Right ventricle myocardium inferior (tissue), 1 donor: ENCODE data around the gene KLHL6. TPM values are rescaled to one million over a fixed set of nuclear protein-coding genes. Genes with fewer than 3 reads are reported as not detected.

Experiments used
- ATAC-seq: fragments of 200-7000 bp; cut with Tn5 transposase; one replicate; pipeline ENCODE4 v1.9.1; 2020; ENCODE audit warnings: mild to moderate bottlenecking, moderate library complexity
- DNase-seq: peaks from one replicate; pipeline ENCODE4 v3.0.0; 2021; ENCODE audit errors: missing footprints
- intact Hi-C: fragments of 100-400 bp; cut with DNase I; formaldehyde crosslinking; loops from one replicate; pipeline ENCODE4 v1.11.0; 2022
- total RNA-seq: library from RNA; stranded (reverse); fragmentation: NEBNext Ultra II Directional; extraction: Animal tissue kit (Norgen Biotek cat#: 25700); gene quantifications from one replicate; pipeline ENCODE4 v1.2.1, GENCODE V29; 2021
- donor health status: DM: no; HTN: yes; CAD: no; lungs with severe emphysema.

KLHL6 gene
- total RNA-seq, 1 donor from 2014 or later, result 0.97 TPM

- intact Hi-C loops, result no loop called here
- DNase-seq (no peak), ATAC-seq (no peak)
Observed at GRCh38 chr3:183493296-183494045, 62.0 kb downstream of the KLHL6 start.

- intact Hi-C loops, result no loop called here
- DNase-seq (no peak), ATAC-seq (no peak)
Observed at GRCh38 chr3:183492849-183493179, 62.7 kb downstream of the KLHL6 start.

- no peak for DNase-seq
Observed at GRCh38 chr3:183491923-183492848, 63.3 kb downstream of the KLHL6 start.

GRCh38 chr3:183491109-183491922, 64.2 kb downstream of the KLHL6 start:
- intact Hi-C loops, result no loop called here
- no peak for DNase-seq

More at GRCh38 chr3:183491923-183492848, 63.3 kb downstream of the KLHL6 start:
- intact Hi-C loops, result no loop called here
- ATAC-seq, result no peak

GRCh38 chr3:183490653-183491052, 64.9 kb downstream of the KLHL6 start:
- intact Hi-C loops, result no loop called here
- no peak for DNase-seq
- ATAC-seq, result no peak

More at GRCh38 chr3:183491109-183491922, 64.2 kb downstream of the KLHL6 start:
- no peak for ATAC-seq

DNA sequence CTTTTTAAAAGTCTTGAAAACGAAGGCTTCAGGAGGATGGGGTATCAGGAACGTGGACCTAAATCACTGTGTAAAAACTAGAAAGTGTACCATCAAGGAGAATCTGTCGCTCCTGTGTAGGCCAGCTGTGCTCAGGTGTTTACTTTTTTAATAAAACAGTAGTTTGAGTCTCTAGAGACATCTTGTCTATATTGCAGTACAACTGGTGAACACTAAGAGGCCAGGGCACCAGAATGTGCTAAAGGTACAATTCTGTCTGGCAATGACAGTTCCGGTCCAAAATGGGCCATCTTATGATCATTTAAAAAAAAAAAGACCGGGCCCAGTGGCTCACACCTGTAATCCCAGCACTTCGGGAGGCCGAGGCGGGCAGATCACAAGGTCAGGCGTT, 65.3 kb downstream of the KLHL6 start:
- intact Hi-C loops, result no loop called here

DNA sequence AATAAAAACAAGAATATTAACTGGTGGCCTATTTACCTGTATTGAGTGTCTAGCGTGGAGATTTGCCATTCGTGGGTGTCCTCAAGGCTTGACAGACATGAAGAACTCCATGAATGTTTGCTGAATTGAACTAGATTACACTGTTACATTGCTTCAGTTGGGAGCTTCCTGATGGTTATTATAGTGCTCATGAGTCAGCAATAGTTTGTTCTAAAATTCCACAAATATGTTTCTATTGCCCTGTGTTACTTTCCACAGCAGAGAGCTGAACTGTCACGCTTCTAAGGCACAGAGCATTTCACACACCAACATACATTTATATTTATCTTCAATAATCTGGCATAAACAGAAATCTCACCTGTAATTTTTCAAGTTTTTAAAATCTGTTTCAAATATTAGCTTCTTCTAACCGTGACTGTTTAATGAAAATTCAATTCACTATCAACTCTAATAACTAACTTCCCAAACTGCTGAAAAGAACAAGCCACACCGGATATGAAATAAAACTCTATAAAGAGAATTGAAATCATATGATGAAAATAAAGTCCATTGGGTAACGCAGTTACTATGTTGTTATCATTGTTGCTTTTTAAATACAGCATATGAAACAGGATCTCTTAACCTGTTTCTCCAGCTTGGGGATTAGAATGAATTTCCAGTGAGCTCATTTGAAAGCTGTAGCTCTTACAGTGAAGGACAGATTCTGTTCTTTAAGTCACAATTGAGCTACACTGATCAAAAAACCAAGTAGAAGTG, 65.9 kb downstream of the KLHL6 start:
- ATAC-seq, result no peak
- intact Hi-C loops, result no loop called here

More for the DNA sequence above, 65.3 kb downstream of the KLHL6 start:
- DNase-seq (no peak), ATAC-seq (no peak)

GRCh38 chr3:183488343-183488742, 67.2 kb downstream of the KLHL6 start:
- intact Hi-C loops, result no loop called here
- ATAC-seq, result no peak
- DNase-seq, result no peak

More for the DNA sequence above, 65.9 kb downstream of the KLHL6 start:
- no peak for DNase-seq

- ATAC-seq (no peak), DNase-seq (no peak)
- intact Hi-C loops, result no loop called here
Observed at GRCh38 chr3:183487896-183488295, 67.6 kb downstream of the KLHL6 start.

DNA sequence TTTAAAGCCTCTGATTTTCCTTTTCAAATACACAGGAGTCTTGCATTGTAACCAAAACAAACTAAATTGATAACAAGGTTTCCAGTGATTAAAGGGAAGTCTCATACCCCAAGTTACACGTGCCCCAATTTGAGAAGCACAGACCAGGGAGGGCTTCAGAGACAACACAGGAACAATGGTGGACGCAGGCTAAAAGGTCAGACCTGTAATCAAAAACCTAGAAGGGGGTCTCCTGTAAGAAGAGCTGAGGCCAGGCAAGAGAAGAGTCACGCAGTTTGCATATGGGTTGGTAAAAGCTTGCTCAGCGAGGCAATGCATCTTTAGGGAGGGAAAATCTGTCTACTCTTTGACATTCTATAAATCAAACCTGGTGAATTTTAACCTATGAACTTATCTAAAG, 68.5 kb downstream of the KLHL6 start:
- intact Hi-C loops, result no loop called here
- no peak for DNase-seq
- ATAC-seq, result no peak

- ATAC-seq (no peak), DNase-seq (no peak)
- intact Hi-C loops, result no loop called here
Observed at GRCh38 chr3:183486472-183486871, 69.0 kb downstream of the KLHL6 start.

DNA sequence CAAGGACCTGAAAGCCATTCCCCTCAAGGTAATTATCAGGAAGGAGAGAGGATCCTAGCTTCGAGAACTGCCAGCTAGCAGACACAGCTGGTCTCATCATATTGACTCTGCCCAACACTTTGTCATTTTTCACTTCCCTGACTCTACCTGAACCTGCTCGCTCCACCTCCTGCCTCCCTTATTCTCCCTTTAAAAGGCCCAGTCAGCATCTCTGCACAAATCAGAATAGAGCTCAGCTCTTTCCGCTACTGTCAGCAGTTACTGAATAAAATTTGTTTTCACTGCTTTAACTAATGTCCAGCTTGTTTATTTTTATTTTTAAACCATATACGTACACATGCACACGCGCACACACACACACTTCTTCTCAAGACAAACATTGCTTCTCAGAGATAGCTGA, 69.9 kb downstream of the KLHL6 start:
- intact Hi-C loops, result no loop called here
- ATAC-seq (no peak), DNase-seq (no peak)

DNA sequence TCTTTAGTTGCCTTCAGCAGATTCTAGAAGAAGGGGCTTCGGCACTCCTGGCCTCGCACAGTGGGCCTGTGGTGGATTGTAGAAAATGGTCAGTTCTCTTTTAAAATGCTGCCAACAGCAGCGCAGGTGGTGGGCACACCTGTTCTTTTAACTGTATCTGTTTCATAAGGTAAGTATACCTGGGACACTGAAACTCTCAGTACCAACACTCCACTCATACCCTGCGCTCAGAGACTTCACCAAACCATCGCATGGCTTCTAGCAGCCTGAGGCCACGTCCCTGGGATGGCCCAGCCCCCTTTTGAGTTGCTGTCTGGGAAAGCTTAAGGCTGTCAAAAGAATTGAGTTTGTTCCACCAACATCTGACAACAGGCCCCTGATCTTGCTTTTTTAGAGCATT, 70.4 kb downstream of the KLHL6 start:
- DNase-seq (no peak), ATAC-seq (no peak)
- intact Hi-C loops, result no loop called here

- no peak for DNase-seq
- intact Hi-C loops, result no loop called here
- no peak for ATAC-seq
Observed at GRCh38 chr3:183484431-183485075, 71.0 kb downstream of the KLHL6 start.

GRCh38 chr3:183481582-183481981, 73.9 kb downstream of the KLHL6 start:
- DNase-seq, result no peak
- intact Hi-C loops, result no loop called here

GRCh38 chr3:183478501-183478900, 77.0 kb downstream of the KLHL6 start:
- ATAC-seq, result no peak
- no peak for DNase-seq
- intact Hi-C loops, result no loop called here

More at GRCh38 chr3:183481582-183481981, 73.9 kb downstream of the KLHL6 start:
- ATAC-seq, result no peak

GRCh38 chr3:183477801-183478456, 77.6 kb downstream of the KLHL6 start:
- ATAC-seq (no peak), DNase-seq (no peak)
- intact Hi-C loops, result no loop called here
